H9 (cell line): ENCODE results near the gene KIAA1549. TPM values are rescaled to one million over a fixed set of nuclear protein-coding genes. Genes with fewer than 3 reads are reported as not detected.

Experiments used
- DNase-seq: peaks from one replicate; pipeline ENCODE4 v3.0.0-alpha.2; 2017
- H2AFZ ChIP-seq: one replicate; pipeline ENCODE4 v1.6.1; 2013; ENCODE audit warnings: mild to moderate bottlenecking, low read length, control low read depth, moderate library complexity
- H2AK5ac ChIP-seq: 2 replicates; pipeline ENCODE4 v1.6.1; 2013; ENCODE audit warnings: low read length, control low read depth, mixed read lengths; ENCODE audit not compliant: insufficient read length
- H2BK120ac ChIP-seq: one replicate; pipeline ENCODE4 v1.6.1; 2013; ENCODE audit warnings: low read depth, mild to moderate bottlenecking, low read length, control low read depth, inconsistent platforms; ENCODE audit not compliant: poor library complexity, severe bottlenecking
- H2BK12ac ChIP-seq: 2 replicates; pipeline ENCODE4 v1.6.1; 2013; ENCODE audit warnings: low read length, control low read depth, mixed read lengths, low read depth; ENCODE audit not compliant: insufficient read length
- H2BK15ac ChIP-seq: 2 replicates; pipeline ENCODE4 v1.6.1; 2013; ENCODE audit warnings: low read depth, low read length, control low read depth
- H2BK20ac ChIP-seq: one replicate; pipeline ENCODE4 v1.6.1; 2013; ENCODE audit warnings: low read depth, mild to moderate bottlenecking, low read length, control low read depth, inconsistent platforms; ENCODE audit not compliant: poor library complexity, severe bottlenecking
- H2BK5ac ChIP-seq: 2 replicates; pipeline ENCODE4 v1.6.1; 2013; ENCODE audit warnings: low read length, control low read depth, mixed read lengths; ENCODE audit not compliant: insufficient read length
- H3K14ac ChIP-seq: 2 replicates; pipeline ENCODE4 v1.6.1; 2013; ENCODE audit warnings: low read length, control low read depth; ENCODE audit not compliant: insufficient read depth
- H3K18ac ChIP-seq: 2 replicates; pipeline ENCODE4 v1.6.1; 2013; ENCODE audit warnings: low read depth, mild to moderate bottlenecking, mixed read lengths, low read length, control low read depth; ENCODE audit not compliant: insufficient read length
- H3K23ac ChIP-seq: 2 replicates; pipeline ENCODE4 v1.6.1; 2013; ENCODE audit warnings: low read length, control low read depth, mixed read lengths, low read depth; ENCODE audit not compliant: insufficient read length
- H3K23me2 ChIP-seq: 2 replicates; pipeline ENCODE4 v1.6.1; 2013; ENCODE audit warnings: low read depth, mild to moderate bottlenecking, mixed read lengths, low read length, control low read depth; ENCODE audit not compliant: insufficient read length, poor library complexity, severe bottlenecking
- H3K27ac ChIP-seq: 2 replicates; pipeline ENCODE4 v1.5.1; 2013; ENCODE audit warnings: low read length, control low read depth, mixed read lengths, low read depth; ENCODE audit not compliant: insufficient read length
- H3K27me3 ChIP-seq: 2 replicates; pipeline ENCODE4 v1.6.1; 2013; ENCODE audit warnings: low read length, control low read depth, inconsistent platforms; ENCODE audit not compliant: insufficient read depth
- H3K4ac ChIP-seq: 2 replicates; pipeline ENCODE4 v1.6.1; 2013; ENCODE audit warnings: low read depth, mild to moderate bottlenecking, control low read depth, inconsistent platforms, low read length, moderate library complexity
- H3K4me1 ChIP-seq: 2 replicates; pipeline ENCODE4 v1.6.1; 2013; ENCODE audit warnings: low read length, control low read depth, inconsistent platforms; ENCODE audit not compliant: insufficient read depth
- H3K4me2 ChIP-seq: 2 replicates; pipeline ENCODE4 v1.6.1; 2013; ENCODE audit warnings: low read length, control low read depth, mixed read lengths; ENCODE audit not compliant: insufficient read length, insufficient read depth
- H3K56ac ChIP-seq: 2 replicates; pipeline ENCODE4 v1.6.1; 2013; ENCODE audit warnings: low read depth, mild to moderate bottlenecking, mixed read lengths, low read length, control low read depth; ENCODE audit not compliant: insufficient read length
- H3K79me1 ChIP-seq: 2 replicates; pipeline ENCODE4 v1.6.1; 2013; ENCODE audit warnings: low read depth, mild to moderate bottlenecking, moderate library complexity, low read length, control low read depth, inconsistent platforms; ENCODE audit not compliant: insufficient read depth, poor library complexity, severe bottlenecking
- H3K79me2 ChIP-seq: 2 replicates; pipeline ENCODE4 v1.6.1; 2013; ENCODE audit warnings: low read length, control low read depth, inconsistent platforms; ENCODE audit not compliant: insufficient read depth
- H3K9ac ChIP-seq: 2 replicates; pipeline ENCODE4 v1.6.1; 2013; ENCODE audit warnings: low read length, control low read depth, mixed read lengths; ENCODE audit not compliant: insufficient read length; ENCODE audit errors: extremely low read depth
- H3K9me3 ChIP-seq: one replicate; pipeline ENCODE4 v1.6.1; 2013; ENCODE audit warnings: low read depth, low read length, inconsistent platforms; ENCODE audit not compliant: control insufficient read depth
- H3T11ph ChIP-seq: one replicate; pipeline ENCODE4 v1.6.1; 2013; ENCODE audit warnings: mild to moderate bottlenecking, low read length, control low read depth, inconsistent platforms
- H4K20me1 ChIP-seq: one replicate; pipeline ENCODE4 v1.6.1; 2013; ENCODE audit not compliant: control insufficient read depth, insufficient read length, insufficient read depth
- H4K5ac ChIP-seq: 2 replicates; pipeline ENCODE4 v1.6.1; 2013; ENCODE audit warnings: low read depth, mild to moderate bottlenecking, mixed read lengths, low read length, control low read depth; ENCODE audit not compliant: insufficient read length
- H4K8ac ChIP-seq: replicated peaks from 2 replicates; pipeline ENCODE4 v1.6.1; 2013; ENCODE audit warnings: low read length, control low read depth, mixed read lengths, low read depth; ENCODE audit not compliant: insufficient read length
- H4K91ac ChIP-seq: 2 replicates; pipeline ENCODE4 v1.6.1; 2013; ENCODE audit warnings: low read depth, mild to moderate bottlenecking, moderate library complexity, mixed read lengths, low read length, control low read depth; ENCODE audit not compliant: insufficient read length
- H3K27ac Mint-ChIP-seq, 3 experiments: 2 replicates in 2 of 3; 3 replicates in 1 of 3; pipeline ENCODE4 v1.8.0; 2020 to 2021; ENCODE audit warnings: mixed read lengths in 3 of 3, mild to moderate bottlenecking in 1 of 3, moderate library complexity in 1 of 3
- H3K27me3 Mint-ChIP-seq: 2 replicates; pipeline ENCODE4 v1.8.0; 2021; ENCODE audit warnings: low read depth, mild to moderate bottlenecking, moderate library complexity, mixed read lengths
- H3K36me3 Mint-ChIP-seq, 3 experiments: 2 replicates in 2 of 3; 3 replicates in 1 of 3; pipeline ENCODE4 v1.8.0; 2020 to 2021; ENCODE audit warnings: low read depth in 3 of 3, mixed read lengths in 3 of 3; ENCODE audit not compliant: insufficient read depth in 1 of 3
- H3K4me1 Mint-ChIP-seq, 2 experiments: 2 replicates each; pipeline ENCODE4 v1.8.0; 2020; ENCODE audit warnings: mixed read lengths in 2 of 2
- H3K4me3 Mint-ChIP-seq, 2 experiments: 2 replicates in 1 of 2; 3 replicates in 1 of 2; pipeline ENCODE4 v1.8.0; 2020 to 2021; ENCODE audit warnings: mild to moderate bottlenecking in 2 of 2, mixed read lengths in 2 of 2, moderate library complexity in 1 of 2
- H3K9me3 Mint-ChIP-seq, 2 experiments: 2 replicates in 1 of 2; 3 replicates in 1 of 2; pipeline ENCODE4 v1.8.0; 2020; ENCODE audit warnings: mild to moderate bottlenecking in 2 of 2, mixed read lengths in 2 of 2, moderate library complexity in 1 of 2
- WGBS: extraction: QIAGEN DNeasy Blood & Tissue Kit; methylation state at CpG from one replicate; pipeline ENCODE4 v1.1.7; 2013; ENCODE audit warnings: missing lambda C conversion rate, low lambda C conversion rate, mixed read lengths; ENCODE audit not compliant: insufficient read length; ENCODE audit errors: extremely low coverage; 5-methylcytosine and 5-hydroxymethylcytosine counted together
- total RNA-seq: library from RNA; stranded (reverse); gene quantifications from 2 replicates; pipeline ENCODE4 v1.2.1, GENCODE V29; 2021
- TF ChIP-seq, protein P1 (sequence below): fragments of 200-600 bp; sonication (generic); conservative IDR thresholded peaks from 3 replicates; pipeline ENCODE4 v1.8.0; 2021; ENCODE audit warnings: antibody characterized with exemption, mild to moderate bottlenecking

KIAA1549 gene
- total RNA-seq, 1 experiment from 2014 or later, result 11.9 TPM

DNA sequence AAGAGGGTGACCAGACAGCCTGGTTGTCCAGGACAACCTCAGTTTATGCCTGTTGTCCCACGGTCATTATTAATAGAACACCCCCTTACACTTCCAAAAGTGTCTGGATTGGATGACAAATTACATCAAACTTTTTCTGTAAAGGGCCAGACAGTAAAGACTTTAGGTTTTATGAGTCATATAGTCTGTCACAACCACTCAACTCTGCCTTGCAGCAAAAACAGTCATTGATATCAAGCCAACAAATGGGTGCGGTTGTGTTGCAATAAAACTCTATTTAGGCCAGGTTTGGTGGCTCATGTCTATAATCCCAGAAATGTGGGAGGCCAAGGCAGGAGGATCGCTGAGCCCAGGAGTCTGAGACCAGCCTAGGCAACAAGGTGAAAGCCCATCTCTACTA lies 116.5 kb downstream of the KIAA1549 start:
- Mint-ChIP-seq H3K9me3 (no peaks in the 10 kb centered on the region), H3K27ac (no peak overlapping the region; a peak in 1 of 7 replicates), H3K4me3 (no peak overlapping the region), H3K27me3 (no peaks in the 10 kb centered on the region; the same call in 1 of the 2 replicates), H3K4me1 (no peaks in the 10 kb centered on the region), H3K36me3 (peaks cover 33 to 50% (median 43%) of the 10 kb centered on the region in 3 experiments)
- Histone ChIP-seq H3K27me3 (no peaks in the 10 kb centered on the region), H3T11ph (no peak overlapping the region), H4K8ac (no peak overlapping the region), H3K9ac (no peak overlapping the region), H3K79me1 (no peaks in the 10 kb centered on the region), H3K4ac (no peak overlapping the region), H2BK12ac (no peak overlapping the region), H2AK5ac (no peak overlapping the region), H2BK5ac (no peak overlapping the region), H4K91ac (no peak overlapping the region), H3K4me2 (no peak overlapping the region), H3K9me3 (no peaks in the 10 kb centered on the region), H3K56ac (no peak overlapping the region), H3K4me1 (no peaks in the 10 kb centered on the region), H3K23me2 (no peaks in the 10 kb centered on the region), H3K14ac (no peak overlapping the region), H2BK120ac (no peak overlapping the region), H3K18ac (no peak overlapping the region), H3K79me2 (no peaks in the 10 kb centered on the region), H4K20me1 (no peaks in the 10 kb centered on the region), H3K23ac (no peak overlapping the region), H2BK15ac (no peak overlapping the region), H3K27ac (no peak overlapping the region), H2BK20ac (no peak overlapping the region), H2AFZ (no peak overlapping the region), H4K5ac (no peak overlapping the region)
- TF ChIP-seq, protein P1, sequence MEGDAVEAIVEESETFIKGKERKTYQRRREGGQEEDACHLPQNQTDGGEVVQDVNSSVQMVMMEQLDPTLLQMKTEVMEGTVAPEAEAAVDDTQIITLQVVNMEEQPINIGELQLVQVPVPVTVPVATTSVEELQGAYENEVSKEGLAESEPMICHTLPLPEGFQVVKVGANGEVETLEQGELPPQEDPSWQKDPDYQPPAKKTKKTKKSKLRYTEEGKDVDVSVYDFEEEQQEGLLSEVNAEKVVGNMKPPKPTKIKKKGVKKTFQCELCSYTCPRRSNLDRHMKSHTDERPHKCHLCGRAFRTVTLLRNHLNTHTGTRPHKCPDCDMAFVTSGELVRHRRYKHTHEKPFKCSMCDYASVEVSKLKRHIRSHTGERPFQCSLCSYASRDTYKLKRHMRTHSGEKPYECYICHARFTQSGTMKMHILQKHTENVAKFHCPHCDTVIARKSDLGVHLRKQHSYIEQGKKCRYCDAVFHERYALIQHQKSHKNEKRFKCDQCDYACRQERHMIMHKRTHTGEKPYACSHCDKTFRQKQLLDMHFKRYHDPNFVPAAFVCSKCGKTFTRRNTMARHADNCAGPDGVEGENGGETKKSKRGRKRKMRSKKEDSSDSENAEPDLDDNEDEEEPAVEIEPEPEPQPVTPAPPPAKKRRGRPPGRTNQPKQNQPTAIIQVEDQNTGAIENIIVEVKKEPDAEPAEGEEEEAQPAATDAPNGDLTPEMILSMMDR, result no peak
- no peak for DNase-seq
- no CpG with 5 or more reads among the region's 3 CpGs for WGBS
